Activated naive CD4-positive, alpha-beta T cell treated with anti-CD3 and anti-CD28 coated beads, Interleukin-2, amount 50 U/mL, for 72 hours (primary cell): ENCODE results near the gene GTF2I. TPM values are rescaled to one million over a fixed set of nuclear protein-coding genes. Genes with fewer than 3 reads are reported as not detected.
"Not testable (repeated sequence)": the region's sequence is repeated elsewhere in the genome, so short reads cannot be mapped to it uniquely, and the experiment has no call there.

Source experiments
- ATAC-seq, 2 donors: fragments of 150-1000 bp; cut with Tn5 transposase; 2 replicates each; pipeline ENCODE4 v1.10.0; 2021; ENCODE audit warnings: mild to moderate bottlenecking in 2 of 2, moderate library complexity in 2 of 2
- DNase-seq, 2 donors: peaks; one replicate each; pipeline ENCODE4 v3.0.0; 2021 to 2022; ENCODE audit warnings: low spot score in 2 of 2
- H3K27ac Mint-ChIP-seq, 2 donors: one replicate each; pipeline ENCODE4 v1.8.0; 2022; ENCODE audit warnings: mild to moderate bottlenecking in 2 of 2, mixed read lengths in 2 of 2
- H3K36me3 Mint-ChIP-seq, 2 donors: one replicate each; pipeline ENCODE4 v1.8.0; 2022; ENCODE audit warnings: mixed read lengths in 2 of 2
- H3K9me3 Mint-ChIP-seq, 2 donors: one replicate each; pipeline ENCODE4 v1.8.0; 2022; ENCODE audit warnings: mixed read lengths in 2 of 2
- total RNA-seq, 2 donors: library from RNA; stranded (reverse); gene quantifications; one replicate each; pipeline ENCODE4 v1.2.3, GENCODE V29; 2022

The GTF2I gene
- total RNA-seq, 2 donors from 2014 or later: 127 to 178 TPM

DNA sequence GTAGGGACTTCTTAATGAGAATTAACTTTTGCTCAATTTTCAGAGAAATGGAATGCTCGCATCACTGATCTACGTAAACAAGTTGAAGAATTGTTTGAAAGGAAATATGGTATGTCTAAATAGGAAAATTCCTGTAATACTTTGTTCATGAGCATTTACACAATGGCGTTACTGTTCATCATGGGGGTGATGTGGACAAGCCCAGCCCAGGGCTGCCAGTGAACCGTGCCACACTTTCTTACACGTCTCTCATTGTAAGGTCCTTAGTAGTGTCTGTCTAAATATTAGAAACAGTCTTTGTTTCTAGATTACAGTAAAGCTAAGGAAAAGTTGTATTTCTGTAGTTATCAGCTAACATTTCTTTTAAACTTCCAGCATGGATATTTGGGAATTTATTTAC is 72.7 kb downstream of the GTF2I start:
- DNase-seq, H3K27ac Mint-ChIP-seq, ATAC-seq, H3K36me3 Mint-ChIP-seq, H3K9me3 Mint-ChIP-seq: not testable (repeated sequence)

DNA sequence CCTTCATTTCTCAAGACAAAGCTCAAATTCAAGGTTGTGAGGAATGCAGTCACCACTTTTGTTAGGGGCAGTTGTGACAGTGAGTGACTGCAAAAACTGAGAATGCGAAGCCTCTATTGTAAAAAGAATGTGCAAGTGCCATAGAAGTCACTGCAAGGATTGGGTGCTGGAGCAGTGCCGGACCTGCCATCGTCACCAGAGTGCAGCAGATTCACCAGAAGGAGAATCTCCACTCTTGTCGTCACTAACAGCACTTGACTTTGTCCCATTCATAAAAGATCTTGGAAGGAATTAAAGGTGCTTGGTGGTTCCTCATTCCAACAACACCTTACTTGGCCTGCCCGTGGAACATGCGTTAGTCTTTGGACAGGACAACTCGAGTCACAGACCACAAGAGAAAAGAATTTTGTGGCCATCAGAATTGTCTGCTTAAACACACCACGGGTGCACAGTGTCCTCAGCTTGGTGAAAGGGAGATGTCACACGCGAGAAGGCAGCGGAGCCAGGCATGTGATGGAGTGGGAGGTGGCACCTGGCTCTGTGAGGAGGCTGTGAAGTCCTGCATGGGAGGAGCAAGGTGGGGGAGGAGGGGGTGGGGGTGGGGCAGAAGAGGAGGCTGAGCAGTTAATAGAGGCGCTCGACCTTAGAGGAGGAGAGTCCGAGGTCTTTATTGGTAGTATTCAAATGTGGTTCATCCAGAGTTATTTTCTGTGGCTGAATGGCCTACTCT is 82.6 kb downstream of the GTF2I start:
- H3K9me3 Mint-ChIP-seq, H3K27ac Mint-ChIP-seq, DNase-seq, H3K36me3 Mint-ChIP-seq, ATAC-seq: not testable (repeated sequence)

GRCh38 chr7:74743936-74744557 is 86.5 kb downstream of the GTF2I start:
- not testable (repeated sequence) for H3K9me3 Mint-ChIP-seq, H3K36me3 Mint-ChIP-seq, DNase-seq, H3K27ac Mint-ChIP-seq
- ATAC-seq: peak; percentile 18 to 46

DNA sequence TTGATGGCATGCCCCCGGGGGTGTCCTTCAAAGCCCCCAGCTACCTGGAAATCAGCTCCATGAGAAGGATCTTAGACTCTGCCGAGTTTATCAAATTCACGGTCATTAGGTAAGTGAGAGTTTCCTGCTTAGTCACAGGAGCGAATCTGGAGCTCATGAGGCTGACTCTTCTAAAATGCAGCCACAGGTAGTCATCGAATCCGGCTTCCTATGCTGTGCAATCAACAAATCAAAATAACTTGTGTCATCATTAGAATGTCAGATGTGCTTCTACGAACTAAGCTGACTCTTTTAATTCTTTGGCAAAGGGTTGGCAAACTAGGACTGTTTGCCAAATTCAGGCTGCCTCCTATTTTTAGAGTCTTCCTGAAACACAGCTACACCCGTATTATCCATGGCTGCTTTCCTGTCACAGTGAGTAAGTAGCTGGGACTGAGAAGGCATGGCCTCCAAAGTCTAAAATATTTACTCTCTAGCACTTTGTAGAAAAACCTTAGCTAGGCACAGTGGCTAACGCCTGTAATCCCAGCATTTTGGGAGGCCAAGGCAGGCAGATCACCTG is 96.5 kb downstream of the GTF2I start:
- not testable (repeated sequence) for ATAC-seq, DNase-seq, H3K27ac Mint-ChIP-seq, H3K9me3 Mint-ChIP-seq, H3K36me3 Mint-ChIP-seq

GRCh38 chr7:74756673-74757072 is 99.2 kb downstream of the GTF2I start:
- not testable (repeated sequence) for H3K27ac Mint-ChIP-seq, DNase-seq, H3K36me3 Mint-ChIP-seq

GRCh38 chr7:74758268-74758667 is 100.8 kb downstream of the GTF2I start:
- H3K27ac Mint-ChIP-seq, DNase-seq, H3K9me3 Mint-ChIP-seq, H3K36me3 Mint-ChIP-seq, ATAC-seq: not testable (repeated sequence)

More at GRCh38 chr7:74756673-74757072, 99.2 kb downstream of the GTF2I start:
- peak in 1 of 2 donors; percentile 37 for ATAC-seq
- H3K9me3 Mint-ChIP-seq: not testable (repeated sequence)

GRCh38 chr7:74758982-74759381 is 101.5 kb downstream of the GTF2I start:
- DNase-seq, ATAC-seq, H3K27ac Mint-ChIP-seq: not testable (repeated sequence)

GRCh38 chr7:74765205-74765918 is 107.8 kb downstream of the GTF2I start:
- not testable (repeated sequence) for H3K27ac Mint-ChIP-seq, DNase-seq, H3K36me3 Mint-ChIP-seq, H3K9me3 Mint-ChIP-seq
- ATAC-seq: peak; percentile 49 to 91

More at GRCh38 chr7:74758982-74759381, 101.5 kb downstream of the GTF2I start:
- H3K36me3 Mint-ChIP-seq, H3K9me3 Mint-ChIP-seq: not testable (repeated sequence)

GRCh38 chr7:74766509-74766908 is 109.0 kb downstream of the GTF2I start:
- ATAC-seq: peak; percentile 25 to 47
- H3K36me3 Mint-ChIP-seq, DNase-seq, H3K9me3 Mint-ChIP-seq, H3K27ac Mint-ChIP-seq: not testable (repeated sequence)

DNA sequence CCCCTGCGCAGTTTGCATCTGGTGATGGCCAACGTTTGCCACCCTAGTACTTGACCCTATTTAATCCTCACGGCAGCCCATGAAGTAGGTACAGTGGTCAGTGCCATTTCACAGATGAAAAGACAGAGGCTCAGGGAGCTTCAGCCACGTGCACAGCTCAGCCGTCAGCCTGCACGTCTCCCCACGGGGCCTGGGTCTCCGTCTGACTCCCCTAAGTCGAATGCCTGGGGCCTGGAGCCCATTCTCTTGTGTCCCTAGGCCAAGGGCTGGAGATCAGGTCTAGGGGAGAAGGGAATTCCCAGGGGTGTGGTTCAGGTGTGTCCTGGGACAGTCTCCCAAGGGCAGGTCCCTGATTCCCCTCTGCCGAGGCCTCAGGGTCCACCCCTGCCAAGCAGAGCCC is 109.5 kb downstream of the GTF2I start:
- H3K36me3 Mint-ChIP-seq, ATAC-seq: not testable (repeated sequence)

GRCh38 chr7:74770062-74770461 is 112.5 kb downstream of the GTF2I start:
- not testable (repeated sequence) for H3K9me3 Mint-ChIP-seq, H3K27ac Mint-ChIP-seq, H3K36me3 Mint-ChIP-seq, DNase-seq, ATAC-seq

More for the DNA sequence above, 109.5 kb downstream of the GTF2I start:
- not testable (repeated sequence) for H3K27ac Mint-ChIP-seq, H3K9me3 Mint-ChIP-seq, DNase-seq

- not testable (repeated sequence) for H3K9me3 Mint-ChIP-seq, H3K36me3 Mint-ChIP-seq, H3K27ac Mint-ChIP-seq, DNase-seq
- ATAC-seq: peak in 1 of 2 donors; percentile 27
These were observed 114.6 kb downstream of the GTF2I start for GRCh38 chr7:74772093-74772492.

DNA sequence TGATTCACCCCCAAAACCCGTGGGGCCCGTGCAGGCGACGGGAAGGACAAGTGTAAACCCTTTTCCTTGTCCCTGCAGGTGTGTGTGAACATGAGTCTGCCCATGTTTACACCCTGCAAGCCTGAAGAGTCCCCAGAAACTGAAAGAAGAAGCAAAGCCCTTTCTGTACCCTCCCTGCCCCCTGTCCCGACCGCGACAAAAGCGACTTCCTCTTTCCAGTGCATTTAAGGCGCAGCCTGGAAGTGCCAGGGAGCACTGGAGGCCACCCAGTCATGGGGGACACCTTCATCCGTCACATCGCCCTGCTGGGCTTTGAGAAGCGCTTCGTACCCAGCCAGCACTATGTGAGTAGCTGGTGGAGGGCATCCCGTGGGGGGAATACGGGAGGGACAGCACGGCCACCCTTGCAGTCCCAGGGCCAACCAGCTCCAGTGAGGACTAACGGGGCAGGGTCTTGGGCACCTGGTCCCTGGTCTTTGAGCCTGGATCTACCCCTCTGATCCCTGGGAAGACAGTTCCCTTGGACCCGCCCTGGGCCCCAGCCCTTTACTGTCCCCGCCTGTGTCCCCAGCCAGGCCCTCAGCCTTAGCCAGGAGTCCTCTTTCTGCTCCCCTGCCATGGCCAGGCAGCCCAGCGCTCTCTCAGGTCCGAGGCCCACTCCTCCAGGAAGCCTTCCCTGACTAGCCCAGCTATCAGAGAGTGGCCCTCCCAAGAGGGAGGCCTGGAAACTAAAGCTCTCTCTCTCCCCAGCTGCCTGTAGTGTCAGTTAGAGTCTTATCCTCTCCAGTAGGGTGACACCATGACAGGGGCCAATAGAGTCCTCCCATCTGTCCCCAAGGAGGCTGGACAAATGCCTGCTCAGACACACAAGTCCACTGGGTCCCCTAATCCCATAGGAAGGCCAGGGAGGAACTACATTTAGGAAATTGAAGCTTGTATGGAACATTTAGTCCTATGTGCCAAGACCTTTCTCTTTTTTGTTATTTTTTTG is 116.5 kb downstream of the GTF2I start, which contains the start of gene NCF1:
TSS of gene NCF1 (plus strand) at position 252 of the 991 bp plus-strand sequence. CDS start at position 273, 21 bp downstream.
- ATAC-seq: not testable (repeated sequence)

GRCh38 chr7:74775111-74775510 is 117.6 kb downstream of the GTF2I start:
- not testable (repeated sequence) for H3K36me3 Mint-ChIP-seq, DNase-seq, H3K9me3 Mint-ChIP-seq, H3K27ac Mint-ChIP-seq
- ATAC-seq: peak; percentile 49 to 61

More for the DNA sequence above, 116.5 kb downstream of the GTF2I start, which contains the start of gene NCF1:
- DNase-seq, H3K36me3 Mint-ChIP-seq, H3K9me3 Mint-ChIP-seq, H3K27ac Mint-ChIP-seq: not testable (repeated sequence)

DNA sequence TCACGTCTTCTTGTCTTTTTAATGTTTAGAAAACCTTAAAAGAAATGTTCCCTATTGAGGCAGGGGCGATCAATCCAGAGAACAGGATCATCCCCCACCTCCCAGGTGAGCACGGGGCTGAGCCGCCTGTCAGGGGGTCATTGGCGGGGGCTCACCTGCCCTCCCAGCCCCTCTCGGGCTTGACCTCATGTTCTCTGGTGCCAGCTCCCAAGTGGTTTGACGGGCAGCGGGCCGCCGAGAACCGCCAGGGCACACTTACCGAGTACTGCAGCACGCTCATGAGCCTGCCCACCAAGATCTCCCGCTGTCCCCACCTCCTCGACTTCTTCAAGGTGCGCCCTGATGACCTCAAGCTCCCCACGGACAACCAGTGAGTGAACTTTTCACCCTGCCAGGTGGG is 121.5 kb downstream of the GTF2I start:
- not testable (repeated sequence) for H3K36me3 Mint-ChIP-seq, H3K27ac Mint-ChIP-seq, H3K9me3 Mint-ChIP-seq, ATAC-seq, DNase-seq

- DNase-seq, H3K36me3 Mint-ChIP-seq, H3K9me3 Mint-ChIP-seq, ATAC-seq, H3K27ac Mint-ChIP-seq: not testable (repeated sequence)
These were observed 124.2 kb downstream of the GTF2I start for GRCh38 chr7:74781746-74782145.
